Neural cell (in vitro differentiated cells): ENCODE data around the gene RNASE7.

Source experiments
- EP300 ChIP-seq: fragments of 450-650 bp; conservative IDR thresholded peaks from 2 replicates; pipeline ENCODE4 v1.6.1; 2014; ENCODE audit warnings: antibody characterized with exemption, mild to moderate bottlenecking, moderate library complexity; ENCODE audit not compliant: poor library complexity, severe bottlenecking
- EZH2 ChIP-seq: fragments of 200-600, 300-800 bp; shearing (Covaris generic), sonication (generic); IDR thresholded peaks from 2 replicates; pipeline ENCODE4 v1.6.1; 2014; ENCODE audit warnings: antibody characterized with exemption, low read length, borderline replicate concordance, mild to moderate bottlenecking; ENCODE audit not compliant: insufficient read depth, poor library complexity, severe bottlenecking
- TF ChIP-seq, protein P1 (sequence below): fragments of 450-650 bp; IDR thresholded peaks from 2 replicates; pipeline ENCODE4 v1.5.1; 2014; ENCODE audit warnings: antibody characterized with exemption, mild to moderate bottlenecking, moderate library complexity; ENCODE audit not compliant: poor library complexity, severe bottlenecking

GRCh38 chr14:21018781-21019180 lies 23.4 kb upstream of the RNASE7 start:
- TF ChIP-seq, protein P1, sequence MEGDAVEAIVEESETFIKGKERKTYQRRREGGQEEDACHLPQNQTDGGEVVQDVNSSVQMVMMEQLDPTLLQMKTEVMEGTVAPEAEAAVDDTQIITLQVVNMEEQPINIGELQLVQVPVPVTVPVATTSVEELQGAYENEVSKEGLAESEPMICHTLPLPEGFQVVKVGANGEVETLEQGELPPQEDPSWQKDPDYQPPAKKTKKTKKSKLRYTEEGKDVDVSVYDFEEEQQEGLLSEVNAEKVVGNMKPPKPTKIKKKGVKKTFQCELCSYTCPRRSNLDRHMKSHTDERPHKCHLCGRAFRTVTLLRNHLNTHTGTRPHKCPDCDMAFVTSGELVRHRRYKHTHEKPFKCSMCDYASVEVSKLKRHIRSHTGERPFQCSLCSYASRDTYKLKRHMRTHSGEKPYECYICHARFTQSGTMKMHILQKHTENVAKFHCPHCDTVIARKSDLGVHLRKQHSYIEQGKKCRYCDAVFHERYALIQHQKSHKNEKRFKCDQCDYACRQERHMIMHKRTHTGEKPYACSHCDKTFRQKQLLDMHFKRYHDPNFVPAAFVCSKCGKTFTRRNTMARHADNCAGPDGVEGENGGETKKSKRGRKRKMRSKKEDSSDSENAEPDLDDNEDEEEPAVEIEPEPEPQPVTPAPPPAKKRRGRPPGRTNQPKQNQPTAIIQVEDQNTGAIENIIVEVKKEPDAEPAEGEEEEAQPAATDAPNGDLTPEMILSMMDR, result no peak
- no peak for TF ChIP-seq EP300
- no peak for TF ChIP-seq EZH2
